H9 (cell line): ENCODE data around the gene RUBCN. TPM values are rescaled to one million over a fixed set of nuclear protein-coding genes. Genes with fewer than 3 reads are reported as not detected.
"Not testable (repeated sequence)": the region's sequence is repeated elsewhere in the genome, so short reads cannot be mapped to it uniquely, and the experiment has no call there.

ENCODE experiments used
- DNase-seq: peaks from one replicate; pipeline ENCODE4 v3.0.0-alpha.2; 2017
- H2AFZ ChIP-seq: one replicate; pipeline ENCODE4 v1.6.1; 2013; ENCODE audit warnings: mild to moderate bottlenecking, low read length, control low read depth, moderate library complexity
- H2AK5ac ChIP-seq: 2 replicates; pipeline ENCODE4 v1.6.1; 2013; ENCODE audit warnings: low read length, control low read depth, mixed read lengths; ENCODE audit not compliant: insufficient read length
- H2BK120ac ChIP-seq: one replicate; pipeline ENCODE4 v1.6.1; 2013; ENCODE audit warnings: low read depth, mild to moderate bottlenecking, low read length, control low read depth, inconsistent platforms; ENCODE audit not compliant: poor library complexity, severe bottlenecking
- H2BK12ac ChIP-seq: 2 replicates; pipeline ENCODE4 v1.6.1; 2013; ENCODE audit warnings: low read length, control low read depth, mixed read lengths, low read depth; ENCODE audit not compliant: insufficient read length
- H2BK15ac ChIP-seq: 2 replicates; pipeline ENCODE4 v1.6.1; 2013; ENCODE audit warnings: low read depth, low read length, control low read depth
- H2BK20ac ChIP-seq: one replicate; pipeline ENCODE4 v1.6.1; 2013; ENCODE audit warnings: low read depth, mild to moderate bottlenecking, low read length, control low read depth, inconsistent platforms; ENCODE audit not compliant: poor library complexity, severe bottlenecking
- H2BK5ac ChIP-seq: 2 replicates; pipeline ENCODE4 v1.6.1; 2013; ENCODE audit warnings: low read length, control low read depth, mixed read lengths; ENCODE audit not compliant: insufficient read length
- H3K14ac ChIP-seq: 2 replicates; pipeline ENCODE4 v1.6.1; 2013; ENCODE audit warnings: low read length, control low read depth; ENCODE audit not compliant: insufficient read depth
- H3K18ac ChIP-seq: 2 replicates; pipeline ENCODE4 v1.6.1; 2013; ENCODE audit warnings: low read depth, mild to moderate bottlenecking, mixed read lengths, low read length, control low read depth; ENCODE audit not compliant: insufficient read length
- H3K23ac ChIP-seq: 2 replicates; pipeline ENCODE4 v1.6.1; 2013; ENCODE audit warnings: low read length, control low read depth, mixed read lengths, low read depth; ENCODE audit not compliant: insufficient read length
- H3K23me2 ChIP-seq: 2 replicates; pipeline ENCODE4 v1.6.1; 2013; ENCODE audit warnings: low read depth, mild to moderate bottlenecking, mixed read lengths, low read length, control low read depth; ENCODE audit not compliant: insufficient read length, poor library complexity, severe bottlenecking
- H3K27ac ChIP-seq: 2 replicates; pipeline ENCODE4 v1.5.1; 2013; ENCODE audit warnings: low read length, control low read depth, mixed read lengths, low read depth; ENCODE audit not compliant: insufficient read length
- H3K27me3 ChIP-seq: 2 replicates; pipeline ENCODE4 v1.6.1; 2013; ENCODE audit warnings: low read length, control low read depth, inconsistent platforms; ENCODE audit not compliant: insufficient read depth
- H3K4ac ChIP-seq: 2 replicates; pipeline ENCODE4 v1.6.1; 2013; ENCODE audit warnings: low read depth, mild to moderate bottlenecking, control low read depth, inconsistent platforms, low read length, moderate library complexity
- H3K4me1 ChIP-seq: 2 replicates; pipeline ENCODE4 v1.6.1; 2013; ENCODE audit warnings: low read length, control low read depth, inconsistent platforms; ENCODE audit not compliant: insufficient read depth
- H3K4me2 ChIP-seq: 2 replicates; pipeline ENCODE4 v1.6.1; 2013; ENCODE audit warnings: low read length, control low read depth, mixed read lengths; ENCODE audit not compliant: insufficient read length, insufficient read depth
- H3K56ac ChIP-seq: 2 replicates; pipeline ENCODE4 v1.6.1; 2013; ENCODE audit warnings: low read depth, mild to moderate bottlenecking, mixed read lengths, low read length, control low read depth; ENCODE audit not compliant: insufficient read length
- H3K79me1 ChIP-seq: 2 replicates; pipeline ENCODE4 v1.6.1; 2013; ENCODE audit warnings: low read depth, mild to moderate bottlenecking, moderate library complexity, low read length, control low read depth, inconsistent platforms; ENCODE audit not compliant: insufficient read depth, poor library complexity, severe bottlenecking
- H3K79me2 ChIP-seq: 2 replicates; pipeline ENCODE4 v1.6.1; 2013; ENCODE audit warnings: low read length, control low read depth, inconsistent platforms; ENCODE audit not compliant: insufficient read depth
- H3K9ac ChIP-seq: 2 replicates; pipeline ENCODE4 v1.6.1; 2013; ENCODE audit warnings: low read length, control low read depth, mixed read lengths; ENCODE audit not compliant: insufficient read length; ENCODE audit errors: extremely low read depth
- H3K9me3 ChIP-seq: one replicate; pipeline ENCODE4 v1.6.1; 2013; ENCODE audit warnings: low read depth, low read length, inconsistent platforms; ENCODE audit not compliant: control insufficient read depth
- H3T11ph ChIP-seq: one replicate; pipeline ENCODE4 v1.6.1; 2013; ENCODE audit warnings: mild to moderate bottlenecking, low read length, control low read depth, inconsistent platforms
- H4K20me1 ChIP-seq: one replicate; pipeline ENCODE4 v1.6.1; 2013; ENCODE audit not compliant: control insufficient read depth, insufficient read length, insufficient read depth
- H4K5ac ChIP-seq: 2 replicates; pipeline ENCODE4 v1.6.1; 2013; ENCODE audit warnings: low read depth, mild to moderate bottlenecking, mixed read lengths, low read length, control low read depth; ENCODE audit not compliant: insufficient read length
- H4K8ac ChIP-seq: replicated peaks from 2 replicates; pipeline ENCODE4 v1.6.1; 2013; ENCODE audit warnings: low read length, control low read depth, mixed read lengths, low read depth; ENCODE audit not compliant: insufficient read length
- H4K91ac ChIP-seq: 2 replicates; pipeline ENCODE4 v1.6.1; 2013; ENCODE audit warnings: low read depth, mild to moderate bottlenecking, moderate library complexity, mixed read lengths, low read length, control low read depth; ENCODE audit not compliant: insufficient read length
- H3K27ac Mint-ChIP-seq, 3 experiments: 2 replicates in 2 of 3; 3 replicates in 1 of 3; pipeline ENCODE4 v1.8.0; 2020 to 2021; ENCODE audit warnings: mixed read lengths in 3 of 3, mild to moderate bottlenecking in 1 of 3, moderate library complexity in 1 of 3
- H3K27me3 Mint-ChIP-seq: 2 replicates; pipeline ENCODE4 v1.8.0; 2021; ENCODE audit warnings: low read depth, mild to moderate bottlenecking, moderate library complexity, mixed read lengths
- H3K36me3 Mint-ChIP-seq, 3 experiments: 2 replicates in 2 of 3; 3 replicates in 1 of 3; pipeline ENCODE4 v1.8.0; 2020 to 2021; ENCODE audit warnings: low read depth in 3 of 3, mixed read lengths in 3 of 3; ENCODE audit not compliant: insufficient read depth in 1 of 3
- H3K4me1 Mint-ChIP-seq, 2 experiments: 2 replicates each; pipeline ENCODE4 v1.8.0; 2020; ENCODE audit warnings: mixed read lengths in 2 of 2
- H3K4me3 Mint-ChIP-seq, 2 experiments: 2 replicates in 1 of 2; 3 replicates in 1 of 2; pipeline ENCODE4 v1.8.0; 2020 to 2021; ENCODE audit warnings: mild to moderate bottlenecking in 2 of 2, mixed read lengths in 2 of 2, moderate library complexity in 1 of 2
- H3K9me3 Mint-ChIP-seq, 2 experiments: 2 replicates in 1 of 2; 3 replicates in 1 of 2; pipeline ENCODE4 v1.8.0; 2020; ENCODE audit warnings: mild to moderate bottlenecking in 2 of 2, mixed read lengths in 2 of 2, moderate library complexity in 1 of 2
- WGBS: extraction: QIAGEN DNeasy Blood & Tissue Kit; methylation state at CpG from one replicate; pipeline ENCODE4 v1.1.7; 2013; ENCODE audit warnings: missing lambda C conversion rate, low lambda C conversion rate, mixed read lengths; ENCODE audit not compliant: insufficient read length; ENCODE audit errors: extremely low coverage; 5-methylcytosine and 5-hydroxymethylcytosine counted together
- total RNA-seq: library from RNA; stranded (reverse); gene quantifications from 2 replicates; pipeline ENCODE4 v1.2.1, GENCODE V29; 2021

RUBCN gene
- total RNA-seq, 1 experiment from 2014 or later, result 17.7 TPM

- H3K4ac ChIP-seq, H3K9me3 ChIP-seq, H2AK5ac ChIP-seq, H3K27ac ChIP-seq, H2BK5ac ChIP-seq, H2BK120ac ChIP-seq, H2AFZ ChIP-seq, H3K27me3 ChIP-seq, H4K91ac ChIP-seq, H3K18ac ChIP-seq, H3T11ph ChIP-seq, H3K9me3 Mint-ChIP-seq, H3K27me3 Mint-ChIP-seq, H3K56ac ChIP-seq, H2BK20ac ChIP-seq, H3K27ac Mint-ChIP-seq, DNase-seq, H3K4me1 Mint-ChIP-seq, H3K14ac ChIP-seq, H4K5ac ChIP-seq, H2BK15ac ChIP-seq, H4K8ac ChIP-seq, H2BK12ac ChIP-seq, H3K9ac ChIP-seq, H4K20me1 ChIP-seq, H3K23me2 ChIP-seq, H3K4me1 ChIP-seq, H3K79me1 ChIP-seq, H3K79me2 ChIP-seq, H3K4me3 Mint-ChIP-seq, H3K4me2 ChIP-seq, H3K23ac ChIP-seq: not testable (repeated sequence)
- WGBS, result no CpG with 5 or more reads among the region's 13 CpGs
- peaks cover 44 to 50% (median 45%) of the 10 kb centered on the region in 3 experiments for H3K36me3 Mint-ChIP-seq
These were observed 115.2 kb downstream of the RUBCN start for GRCh38 chr3:197621478-197621877.

Other genes starting within 250 kb of the RUBCN start
- 16.3 and 23.8 TPM in 2 replicates for gene BDH1, start 180.9 kb downstream of the RUBCN start, total RNA-seq
- 19.4 and 21.2 TPM in 2 replicates for gene FYTTD1, start 13.0 kb upstream of the RUBCN start, total RNA-seq
- gene LRCH3, start 54.4 kb upstream of the RUBCN start, total RNA-seq, result 54.7 and 56.4 TPM in 2 replicates
- 1,563 and 1,572 TPM in 2 replicates for gene RPL35A, start 213.3 kb upstream of the RUBCN start, total RNA-seq
- 3.8 and 4.5 TPM in 2 replicates for gene LMLN, start 223.3 kb upstream of the RUBCN start, total RNA-seq